ENCODE data around the gene CACHD1.
A peak's percentile ranks its signal among the peaks of the same experiment; 100 is the strongest.
"Not testable (repeated sequence)": the region's sequence is repeated elsewhere in the genome, so short reads cannot be mapped to it uniquely, and the experiment has no call there.

The CACHD1 gene

GRCh38 chr1:64498325-64498724, 28.4 kb downstream of the CACHD1 start:
- no peak for DNase-seq

GRCh38 chr1:64499011-64499410, 29.1 kb downstream of the CACHD1 start:
- DNase-seq = no peak

- DNase-seq = no peak
Observed at GRCh38 chr1:64499966-64500365, 30.0 kb downstream of the CACHD1 start.

- DNase-seq = no peak
Observed at GRCh38 chr1:64502083-64502482, 32.2 kb downstream of the CACHD1 start.

GRCh38 chr1:64502931-64503330, 33.0 kb downstream of the CACHD1 start:
- no peak for DNase-seq

- DNase-seq = peak; percentile 45
Observed at GRCh38 chr1:64505232-64505943, 35.5 kb downstream of the CACHD1 start.

- DNase-seq = peak; percentile 27
Observed at GRCh38 chr1:64505944-64506655, 36.2 kb downstream of the CACHD1 start.

- DNase-seq = no peak
Observed at GRCh38 chr1:64508629-64509028, 38.7 kb downstream of the CACHD1 start.

GRCh38 chr1:64511044-64511443, 41.1 kb downstream of the CACHD1 start:
- no peak for DNase-seq

- DNase-seq = not testable (repeated sequence)
Observed at GRCh38 chr1:64512206-64512605, 42.3 kb downstream of the CACHD1 start.

- no peak for DNase-seq
Observed at GRCh38 chr1:64513545-64513944, 43.6 kb downstream of the CACHD1 start.

- no peak for DNase-seq
Observed at GRCh38 chr1:64514197-64514765, 44.4 kb downstream of the CACHD1 start.

- DNase-seq = no peak
Observed at GRCh38 chr1:64515427-64515826, 45.5 kb downstream of the CACHD1 start.

- DNase-seq = no peak
Observed at GRCh38 chr1:64516301-64516700, 46.4 kb downstream of the CACHD1 start.

- DNase-seq = no peak
Observed at GRCh38 chr1:64516803-64517568, 47.1 kb downstream of the CACHD1 start.

GRCh38 chr1:64517640-64518039, 47.7 kb downstream of the CACHD1 start:
- no peak for DNase-seq

- DNase-seq = no peak
Observed at GRCh38 chr1:64518692-64519481, 49.0 kb downstream of the CACHD1 start.

GRCh38 chr1:64519901-64520300, 50.0 kb downstream of the CACHD1 start:
- DNase-seq = no peak

- no peak for DNase-seq
Observed at GRCh38 chr1:64522740-64523139, 52.8 kb downstream of the CACHD1 start.

- DNase-seq = no peak
Observed at GRCh38 chr1:64523413-64524337, 53.7 kb downstream of the CACHD1 start.

GRCh38 chr1:64524614-64525013, 54.7 kb downstream of the CACHD1 start:
- DNase-seq = no peak

All from CD4-positive, alpha-beta T cell treated with Interleukin-12 subunit alpha and Interleukin-12 subunit beta, for 1 hour (primary cell).